IMR-90 (cell line): ENCODE data around the gene RBM8A. TPM values are rescaled to one million over a fixed set of nuclear protein-coding genes. Genes with fewer than 3 reads are reported as not detected.

Experiments used
- ATAC-seq: fragments of 200-7000 bp; cut with Tn5 transposase; 2 replicates; pipeline ENCODE4 v1.9.1; 2020; ENCODE audit warnings: low read depth, mild to moderate bottlenecking, moderate library complexity
- BruUV-seq: library from RNA; stranded (reverse); fragments of 400-500 nt; replicated peaks from 2 replicates; lab custom pipeline; 2021; lab: Mats Ljungman, UMichigan
- CTCF ChIA-PET: fragments of 300-600 bp; formaldehyde crosslinking; extraction: SDS; loops from one replicate; lab custom pipeline; 2021; ENCODE audit warnings: antibody characterized with exemption; lab: Yijun Ruan, JAX
- POLR2A ChIA-PET: fragments of 300-600 bp; sonication (Branson Sonifier 250); formaldehyde crosslinking; loops from one replicate; lab custom pipeline; 2022; ENCODE audit warnings: antibody characterized with exemption; ENCODE audit not compliant: unreplicated experiment; lab: Charles Lee
- DNase-seq: peaks from one replicate; pipeline ENCODE4 v3.0.0; 2013
- H2AFZ ChIP-seq: replicated peaks from 2 replicates; pipeline ENCODE3; 2013; ENCODE audit warnings: low read length, mild to moderate bottlenecking; ENCODE audit not compliant: poor library complexity
- H2AK5ac ChIP-seq: 2 replicates; pipeline ENCODE4 v1.6.1; 2013; ENCODE audit warnings: low read depth, low read length, inconsistent platforms
- H2AK9ac ChIP-seq: replicated peaks from 2 replicates; pipeline ENCODE3; 2013; ENCODE audit warnings: mild to moderate bottlenecking, low read depth, low read length, moderate library complexity; ENCODE audit not compliant: poor library complexity
- H2BK120ac ChIP-seq: 2 replicates; pipeline ENCODE4 v1.6.1; 2013; ENCODE audit warnings: low read depth, low read length, inconsistent platforms
- H2BK15ac ChIP-seq: 3 replicates; pipeline ENCODE4 v1.6.1; 2013; ENCODE audit warnings: low read depth, low read length, inconsistent platforms
- H2BK20ac ChIP-seq: 2 replicates; pipeline ENCODE4 v1.6.1; 2013; ENCODE audit warnings: low read depth, mild to moderate bottlenecking, inconsistent platforms, low read length, moderate library complexity
- H2BK5ac ChIP-seq: 2 replicates; pipeline ENCODE4 v1.6.1; 2013; ENCODE audit warnings: mild to moderate bottlenecking, low read depth, low read length, inconsistent platforms; ENCODE audit not compliant: poor library complexity, severe bottlenecking
- H3K14ac ChIP-seq: replicated peaks from 2 replicates; pipeline ENCODE4 v1.6.1; 2013; ENCODE audit warnings: low read depth, low read length, inconsistent platforms
- H3K18ac ChIP-seq: 2 replicates; pipeline ENCODE4 v1.6.1; 2013; ENCODE audit warnings: low read depth, low read length, control low read depth
- H3K23ac ChIP-seq: 2 replicates; pipeline ENCODE4 v1.6.1; 2013; ENCODE audit warnings: low read depth, low read length, inconsistent platforms
- H3K27ac ChIP-seq: 2 replicates; pipeline ENCODE4 v1.5.1; 2013; ENCODE audit warnings: mild to moderate bottlenecking, control low read depth, low read length; ENCODE audit not compliant: insufficient read depth
- H3K27me3 ChIP-seq: 2 replicates; pipeline ENCODE4 v1.6.1; 2013; ENCODE audit warnings: low read length; ENCODE audit not compliant: control insufficient read depth, insufficient read depth
- H3K36me3 ChIP-seq: 2 replicates; pipeline ENCODE4 v1.6.1; 2013; ENCODE audit warnings: low read length, mixed read lengths; ENCODE audit not compliant: control insufficient read depth, insufficient read depth
- H3K4ac ChIP-seq: 2 replicates; pipeline ENCODE4 v1.6.1; 2013; ENCODE audit warnings: low read depth, low read length, inconsistent platforms
- H3K4me1 ChIP-seq: 2 replicates; pipeline ENCODE4 v1.6.1; 2013; ENCODE audit warnings: low read length, mixed read lengths; ENCODE audit not compliant: control insufficient read depth, insufficient read depth
- H3K4me2 ChIP-seq: 2 replicates; pipeline ENCODE4 v1.6.1; 2013; ENCODE audit warnings: low read depth, mild to moderate bottlenecking, control low read depth, low read length, moderate library complexity
- H3K4me3 ChIP-seq: 2 replicates; pipeline ENCODE4 v1.5.1; 2013; ENCODE audit warnings: low read depth, mild to moderate bottlenecking, control low read depth, low read length, moderate library complexity; ENCODE audit not compliant: insufficient read depth
- H3K56ac ChIP-seq: 2 replicates; pipeline ENCODE4 v1.6.1; 2013; ENCODE audit warnings: low read length, inconsistent platforms; ENCODE audit not compliant: insufficient read depth; ENCODE audit errors: extremely low read depth
- H3K79me1 ChIP-seq, 2 experiments: 2 replicates each; pipeline ENCODE4 v1.6.1; 2013; ENCODE audit warnings: low read length in 2 of 2, inconsistent platforms in 1 of 2, low read depth in 1 of 2
- H3K9ac ChIP-seq: 2 replicates; pipeline ENCODE4 v1.6.1; 2013; ENCODE audit warnings: low read depth, low read length, control low read depth
- H3K9me1 ChIP-seq: 2 replicates; pipeline ENCODE4 v1.6.1; 2013; ENCODE audit warnings: low read length, inconsistent platforms; ENCODE audit not compliant: insufficient read depth
- H3K9me3 ChIP-seq: 2 replicates; pipeline ENCODE4 v1.6.1; 2013; ENCODE audit warnings: low read length; ENCODE audit not compliant: control insufficient read depth, insufficient read depth
- H4K20me1 ChIP-seq: 2 replicates; pipeline ENCODE4 v1.6.1; 2013; ENCODE audit warnings: low read length, inconsistent platforms; ENCODE audit not compliant: insufficient read depth
- H4K5ac ChIP-seq: 2 replicates; pipeline ENCODE4 v1.6.1; 2013; ENCODE audit warnings: mild to moderate bottlenecking, low read depth, low read length, control low read depth
- H4K8ac ChIP-seq, 2 experiments: 2 replicates each; pipeline ENCODE4 v1.6.1; 2013; ENCODE audit warnings: low read depth in 2 of 2, low read length in 2 of 2, control low read depth in 1 of 2, inconsistent platforms in 1 of 2
- H4K91ac ChIP-seq: 2 replicates; pipeline ENCODE4 v1.6.1; 2013; ENCODE audit warnings: low read depth, low read length, inconsistent platforms; ENCODE audit not compliant: insufficient read depth
- BHLHE40 ChIP-seq: fragments of 150-350 bp; IDR thresholded peaks from 2 replicates; pipeline ENCODE4 v1.6.1; 2016; ENCODE audit warnings: mild to moderate bottlenecking, low read depth, low read length
- CTCF ChIP-seq: conservative IDR thresholded peaks from 2 replicates; pipeline ENCODE4 v1.5.1; 2012; ENCODE audit warnings: mild to moderate bottlenecking, low read depth, low read length, improper control_type of control experiment
- FOS ChIP-seq: fragments of 150-350 bp; IDR thresholded peaks from 2 replicates; pipeline ENCODE4 v1.6.1; 2016; ENCODE audit warnings: low read depth, low read length
- MAZ ChIP-seq: IDR thresholded peaks from 2 replicates; pipeline ENCODE4 v1.6.1; 2012; ENCODE audit warnings: low read depth, mild to moderate bottlenecking, low read length, improper control_type of control experiment, moderate library complexity, borderline replicate concordance
- MXI1 ChIP-seq: IDR thresholded peaks from 2 replicates; pipeline ENCODE4 v1.6.1; 2012; ENCODE audit warnings: low read depth, mild to moderate bottlenecking, low read length, moderate library complexity, borderline replicate concordance
- NFE2L2 ChIP-seq: fragments of 150-350 bp; IDR thresholded peaks from 2 replicates; pipeline ENCODE4 v1.6.1; 2016; ENCODE audit warnings: low read depth, mild to moderate bottlenecking, low read length
- RAD21 ChIP-seq: IDR thresholded peaks from 2 replicates; pipeline ENCODE4 v1.6.1; 2012; ENCODE audit warnings: low read length, improper control_type of control experiment
- RFX5 ChIP-seq: IDR thresholded peaks from 2 replicates; pipeline ENCODE4 v1.8.0; 2012; ENCODE audit warnings: low read depth, mild to moderate bottlenecking, low read length, moderate library complexity
- SMC3 ChIP-seq: fragments of 150-350 bp; IDR thresholded peaks from 2 replicates; pipeline ENCODE4 v1.6.1; 2016; ENCODE audit warnings: low read depth, mild to moderate bottlenecking, antibody characterized with exemption, low read length, moderate library complexity
- USF2 ChIP-seq: fragments of 150-350 bp; IDR thresholded peaks from 2 replicates; pipeline ENCODE4 v1.6.1; 2017; ENCODE audit warnings: mild to moderate bottlenecking, antibody characterized with exemption, low read length, low read depth
- whole genome bisulfite sequencing, 2 experiments: methylation state at CpG; one replicate each; pipeline versions ENCODE4 v1.1.5 to v1.1.7; 2013; ENCODE audit warnings: missing lambda C conversion rate in 2 of 2; ENCODE audit not compliant: insufficient read length in 1 of 2; ENCODE audit errors: extremely low coverage in 2 of 2; 5-methylcytosine and 5-hydroxymethylcytosine counted together
- dilution Hi-C: fragments of 300-500 bp; cut with HindIII; formaldehyde crosslinking; loops from one replicate; pipeline ENCODE4 v1.14.3; 2018; ENCODE audit warnings: low sequenced_read_pairs; ENCODE audit not compliant: unreplicated experiment
- in situ Hi-C: fragments of 300-500 bp; cut with MboI; formaldehyde crosslinking; loops from 3 replicates; pipeline ENCODE4 v1.14.3; 2019; ENCODE audit warnings: low sequenced_read_pairs, inconsistent platforms, mixed read lengths
- intact Hi-C: fragments of 100-400 bp; cut with micrococcal nuclease; formaldehyde crosslinking; loops from 2 replicates; pipeline ENCODE4 v1.10.0; 2022
- polyA plus RNA-seq, 3 experiments: library from polyadenylated mRNA; depleted of rRNA; stranded (reverse); fragments of >200 nt; gene quantifications; 2 replicates each; pipeline ENCODE4 v1.2.3, GENCODE V29; 2012; ENCODE audit warnings: low replicate concordance in 1 of 3
- total RNA-seq: library from RNA; depleted of rRNA; stranded (reverse); fragments of >200 nt; gene quantifications from 2 replicates; pipeline ENCODE4 v1.2.3, GENCODE V29; 2012

The RBM8A gene
- total and polyA plus RNA-seq, 2 of the 4 experiments (the other 2 are of a cell fraction): 94.1 to 251 TPM

GRCh38 chr1:145963265-145964019 is 36.2 kb upstream of the RBM8A start:
- Histone ChIP-seq H3K9ac (peak overlapping the region; percentile 80), H3K14ac (peak overlapping the region; percentile 98), H2BK120ac (peak overlapping the region; percentile 94), H3K4me1 (peaks cover 28% of the 10 kb centered on the region), H3K27ac (peak overlapping the region; percentile 76), H4K5ac (peak overlapping the region; percentile 82), H2AFZ (peak overlapping the region; percentile 92), H2AK9ac (peak overlapping the region; percentile 74), H3K9me1 (peaks cover 10% of the 10 kb centered on the region), H4K8ac (peak overlapping the region; percentile 79 to 95), H3K4ac (peak overlapping the region; percentile 97), H2AK5ac (peak overlapping the region; percentile 98), H3K23ac (peak overlapping the region; percentile 96), H3K36me3 (no peaks in the 10 kb centered on the region), H4K20me1 (no peaks in the 10 kb centered on the region), H3K79me1 (peaks cover 0 to 44% of the 10 kb centered on the region in 2 experiments; a peak in 2 of 4 replicates), H3K27me3 (no peaks in the 10 kb centered on the region), H3K56ac (peak overlapping the region; percentile 86), H3K18ac (peak overlapping the region; percentile 46), H3K4me3 (peak overlapping the region; percentile 61; the same call in 1 of the 2 replicates), H2BK15ac (peak overlapping the region; percentile 62; the same call in 1 of the 3 replicates), H3K9me3 (peaks cover 2% of the 10 kb centered on the region), H3K4me2 (peak overlapping the region; percentile 88), H4K91ac (peak overlapping the region; percentile 81), H2BK5ac (peak overlapping the region; percentile 76), H2BK20ac (peak overlapping the region; percentile 86; the same call in 1 of the 2 replicates)
- ChIA-PET POLR2A (interaction anchor here (0.6 to 1.8 kb wide), 3 partner anchors 36 to 44 kb away, joined by 3 to 4 read pairs (median 4); partner anchors contain the start of gene RBM8A), CTCF (interaction anchor here (0.8 to 2.2 kb wide), 3 partner anchors 14 to 72 kb away, joined by 3 to 18 read pairs (median 6); no protein-coding TSS in a partner anchor)
- intact Hi-C loops: loop anchor here (1.0 to 2.0 kb wide), 3 partner anchors 14 to 37 kb away; partner anchors contain the start of genes RBM8A and TXNIP
- DNase-seq: peak; percentile 85
- TF ChIP-seq NFE2L2 (no peak), BHLHE40 (no peak), CTCF (no peak), FOS (no peak), MXI1 (peak; percentile 33; the same call in 1 of the 2 replicates), MAZ (no peak), SMC3 (no peak), RAD21 (no peak), USF2 (peak; percentile 27; the same call in 1 of the 2 replicates), RFX5 (no peak)
- dilution Hi-C loops: no loop called here
- no TSS peak for BruUV-seq
- WGBS, 2 experiments: no CpG with 5 or more reads among the region's 5 CpGs
- in situ Hi-C loops: no loop called here
- 0 out of 2 replicates have a peak, but pooled peaks have one; percentile 1 for ATAC-seq
